ENCODE measurements around the gene SRD5A2.

The SRD5A2 gene

GRCh38 chr2:31558401-31559295, 22.1 kb downstream of the SRD5A2 start:
- DNase-seq (ENCODE audit: low read depth), result peak; percentile 71
- no peak for TF ChIP-seq CTCF (conservative IDR thresholded peaks at IDR 0.05; ENCODE audit: low read length)

GRCh38 chr2:31556940-31557339, 23.8 kb downstream of the SRD5A2 start:
- no peak for TF ChIP-seq CTCF (conservative IDR thresholded peaks at IDR 0.05; ENCODE audit: low read length)
- no peak overlapping the region for H3K4me3 ChIP-seq (ENCODE audit: low read length)

More at GRCh38 chr2:31558401-31559295, 22.1 kb downstream of the SRD5A2 start:
- H3K4me3 ChIP-seq (ENCODE audit: low read length), result no peak overlapping the region

GRCh38 chr2:31555967-31556706, 24.6 kb downstream of the SRD5A2 start:
- H3K4me3 ChIP-seq (ENCODE audit: low read length), result no peak overlapping the region
- no peak for DNase-seq (ENCODE audit: low read depth)
- TF ChIP-seq CTCF (conservative IDR thresholded peaks at IDR 0.05; ENCODE audit: low read length), result no peak

More at GRCh38 chr2:31556940-31557339, 23.8 kb downstream of the SRD5A2 start:
- DNase-seq (ENCODE audit: low read depth), result no peak

- TF ChIP-seq CTCF (conservative IDR thresholded peaks at IDR 0.05; ENCODE audit: low read length), result no peak
Observed at GRCh38 chr2:31553362-31553761, 27.4 kb downstream of the SRD5A2 start.

GRCh38 chr2:31547485-31547884, 33.3 kb downstream of the SRD5A2 start:
- TF ChIP-seq CTCF (conservative IDR thresholded peaks at IDR 0.05; ENCODE audit: low read length), result no peak
- no peak overlapping the region for H3K4me3 ChIP-seq (ENCODE audit: low read length)
- DNase-seq (ENCODE audit: low read depth), result no peak

More at GRCh38 chr2:31553362-31553761, 27.4 kb downstream of the SRD5A2 start:
- no peak for DNase-seq (ENCODE audit: low read depth)
- no peak overlapping the region for H3K4me3 ChIP-seq (ENCODE audit: low read length)

GRCh38 chr2:31541853-31542252, 38.9 kb downstream of the SRD5A2 start:
- no peak for DNase-seq (ENCODE audit: low read depth)
- H3K4me3 ChIP-seq (ENCODE audit: low read length), result no peak overlapping the region
- no peak for TF ChIP-seq CTCF (conservative IDR thresholded peaks at IDR 0.05; ENCODE audit: low read length)
